Astrocyte of the hippocampus (primary cell): ENCODE results near the gene GSTM2.
A peak's percentile ranks its signal among the peaks of the same experiment; 100 is the strongest.
"Not testable (repeated sequence)": the region's sequence is repeated elsewhere in the genome, so short reads cannot be mapped to it uniquely, and the experiment has no call there.

ENCODE experiments used
- DNase-seq: peaks from one replicate; pipeline ENCODE4 v3.0.0; 2011; ENCODE audit warnings: low read depth, low spot score

Gene GSTM2

GRCh38 chr1:109676683-109677381 is 9.0 kb downstream of the GSTM2 start:
- not testable (repeated sequence) for DNase-seq

GRCh38 chr1:109677459-109677858 is 9.6 kb downstream of the GSTM2 start:
- DNase-seq: no peak

GRCh38 chr1:109678637-109679036 is 10.8 kb downstream of the GSTM2 start:
- not testable (repeated sequence) for DNase-seq

GRCh38 chr1:109684777-109685176 is 16.9 kb downstream of the GSTM2 start:
- DNase-seq: not testable (repeated sequence)

- not testable (repeated sequence) for DNase-seq
These were observed 17.5 kb downstream of the GSTM2 start for GRCh38 chr1:109685399-109685798.

GRCh38 chr1:109685890-109686289 is 18.0 kb downstream of the GSTM2 start:
- DNase-seq: not testable (repeated sequence)

- DNase-seq: not testable (repeated sequence)
These were observed 19.3 kb downstream of the GSTM2 start for GRCh38 chr1:109687109-109687508.

GRCh38 chr1:109687641-109688499 is 20.0 kb downstream of the GSTM2 start, which contains the start of gene GSTM1:
GSTM1 (plus strand) TSS chr1:109687817; CDS start chr1:109687874, 57 bp downstream.
- no peak for DNase-seq

- DNase-seq: no peak
These were observed 22.1 kb downstream of the GSTM2 start for GRCh38 chr1:109689844-109690405.

- no peak for DNase-seq
These were observed 23.9 kb downstream of the GSTM2 start for GRCh38 chr1:109691759-109692158.

GRCh38 chr1:109694400-109694799 is 26.5 kb downstream of the GSTM2 start:
- DNase-seq: not testable (repeated sequence)

- not testable (repeated sequence) for DNase-seq
These were observed 27.3 kb downstream of the GSTM2 start for GRCh38 chr1:109695138-109695537.

- DNase-seq: no peak
These were observed 29.2 kb downstream of the GSTM2 start for GRCh38 chr1:109697066-109697465.

- not testable (repeated sequence) for DNase-seq
These were observed 30.0 kb downstream of the GSTM2 start for GRCh38 chr1:109697861-109698260.

GRCh38 chr1:109702940-109703339 is 35.1 kb downstream of the GSTM2 start:
- DNase-seq: not testable (repeated sequence)

GRCh38 chr1:109704173-109704572 is 36.3 kb downstream of the GSTM2 start:
- no peak for DNase-seq

GRCh38 chr1:109705411-109705810 is 37.6 kb downstream of the GSTM2 start:
- DNase-seq: no peak

GRCh38 chr1:109708949-109709348 is 41.1 kb downstream of the GSTM2 start:
- peak; percentile 0 for DNase-seq

- not testable (repeated sequence) for DNase-seq
These were observed 42.0 kb downstream of the GSTM2 start for GRCh38 chr1:109709822-109710221.

- peak; percentile 1 for DNase-seq
These were observed 43.9 kb downstream of the GSTM2 start, which contains the start of gene GSTM5 for GRCh38 chr1:109711593-109712320. GSTM5 (plus strand) TSS chr1:109712251; CDS start chr1:109712313, 62 bp downstream.

- DNase-seq: no peak
These were observed 44.5 kb downstream of the GSTM2 start for GRCh38 chr1:109712321-109712864.
